ENCODE data around the gene PCSK4. TPM values are rescaled to one million over a fixed set of nuclear protein-coding genes. Genes with fewer than 3 reads are reported as not detected.
A peak's percentile ranks its signal among the peaks of the same experiment; 100 is the strongest.

Gene PCSK4
- polyA plus RNA-seq, 1 experiment: 1.3 TPM

DNA sequence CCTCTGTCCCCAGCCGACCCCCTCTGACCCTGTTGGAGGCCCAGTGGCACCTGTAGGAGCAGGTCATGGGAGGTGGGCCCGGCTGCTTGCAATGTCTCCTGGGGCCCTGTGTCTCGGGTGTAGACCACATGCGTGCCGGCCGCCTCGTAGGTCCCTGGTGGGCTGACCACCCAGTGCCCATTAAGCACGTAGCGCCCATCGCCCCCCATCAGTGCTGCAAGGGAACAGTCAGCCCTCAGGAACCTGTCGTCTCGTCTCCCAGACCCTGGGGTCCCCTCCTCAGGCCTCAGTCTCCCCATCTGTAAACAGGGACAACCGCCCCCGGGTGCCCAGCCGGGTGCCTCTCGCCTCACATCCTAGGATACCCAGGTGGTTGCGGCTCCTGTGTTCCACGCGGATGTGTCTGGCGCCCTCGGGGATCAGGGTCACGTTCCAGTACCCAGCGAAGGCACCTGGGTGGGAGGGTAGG lies 17.1 kb upstream of the PCSK4 start:
- TF ChIP-seq, protein P1, sequence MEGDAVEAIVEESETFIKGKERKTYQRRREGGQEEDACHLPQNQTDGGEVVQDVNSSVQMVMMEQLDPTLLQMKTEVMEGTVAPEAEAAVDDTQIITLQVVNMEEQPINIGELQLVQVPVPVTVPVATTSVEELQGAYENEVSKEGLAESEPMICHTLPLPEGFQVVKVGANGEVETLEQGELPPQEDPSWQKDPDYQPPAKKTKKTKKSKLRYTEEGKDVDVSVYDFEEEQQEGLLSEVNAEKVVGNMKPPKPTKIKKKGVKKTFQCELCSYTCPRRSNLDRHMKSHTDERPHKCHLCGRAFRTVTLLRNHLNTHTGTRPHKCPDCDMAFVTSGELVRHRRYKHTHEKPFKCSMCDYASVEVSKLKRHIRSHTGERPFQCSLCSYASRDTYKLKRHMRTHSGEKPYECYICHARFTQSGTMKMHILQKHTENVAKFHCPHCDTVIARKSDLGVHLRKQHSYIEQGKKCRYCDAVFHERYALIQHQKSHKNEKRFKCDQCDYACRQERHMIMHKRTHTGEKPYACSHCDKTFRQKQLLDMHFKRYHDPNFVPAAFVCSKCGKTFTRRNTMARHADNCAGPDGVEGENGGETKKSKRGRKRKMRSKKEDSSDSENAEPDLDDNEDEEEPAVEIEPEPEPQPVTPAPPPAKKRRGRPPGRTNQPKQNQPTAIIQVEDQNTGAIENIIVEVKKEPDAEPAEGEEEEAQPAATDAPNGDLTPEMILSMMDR (IDR thresholded peaks at IDR 0.05; ENCODE audit: insufficient read depth, low read depth, low read length): no peak
- H3K36me3 ChIP-seq (ENCODE audit: control insufficient read depth, insufficient read depth, low read length): peaks cover 2% of the 10 kb centered on the region; the same call in 1 of the 2 replicates
- 0 out of 2 replicates have a peak, but pooled peaks cover 8% of the 10 kb centered on the region for H3K27me3 ChIP-seq (ENCODE audit: control insufficient read depth, insufficient read depth, low read length)
- POLR2A ChIA-PET: no interaction called here
- no peak for DNase-seq (ENCODE audit: low read depth)
- H3K4me3 ChIP-seq (ENCODE audit: low read depth, low read length): peak overlapping the region; percentile 11; the same call in 1 of the 2 replicates
- CTCF ChIA-PET: no interaction called here

DNA sequence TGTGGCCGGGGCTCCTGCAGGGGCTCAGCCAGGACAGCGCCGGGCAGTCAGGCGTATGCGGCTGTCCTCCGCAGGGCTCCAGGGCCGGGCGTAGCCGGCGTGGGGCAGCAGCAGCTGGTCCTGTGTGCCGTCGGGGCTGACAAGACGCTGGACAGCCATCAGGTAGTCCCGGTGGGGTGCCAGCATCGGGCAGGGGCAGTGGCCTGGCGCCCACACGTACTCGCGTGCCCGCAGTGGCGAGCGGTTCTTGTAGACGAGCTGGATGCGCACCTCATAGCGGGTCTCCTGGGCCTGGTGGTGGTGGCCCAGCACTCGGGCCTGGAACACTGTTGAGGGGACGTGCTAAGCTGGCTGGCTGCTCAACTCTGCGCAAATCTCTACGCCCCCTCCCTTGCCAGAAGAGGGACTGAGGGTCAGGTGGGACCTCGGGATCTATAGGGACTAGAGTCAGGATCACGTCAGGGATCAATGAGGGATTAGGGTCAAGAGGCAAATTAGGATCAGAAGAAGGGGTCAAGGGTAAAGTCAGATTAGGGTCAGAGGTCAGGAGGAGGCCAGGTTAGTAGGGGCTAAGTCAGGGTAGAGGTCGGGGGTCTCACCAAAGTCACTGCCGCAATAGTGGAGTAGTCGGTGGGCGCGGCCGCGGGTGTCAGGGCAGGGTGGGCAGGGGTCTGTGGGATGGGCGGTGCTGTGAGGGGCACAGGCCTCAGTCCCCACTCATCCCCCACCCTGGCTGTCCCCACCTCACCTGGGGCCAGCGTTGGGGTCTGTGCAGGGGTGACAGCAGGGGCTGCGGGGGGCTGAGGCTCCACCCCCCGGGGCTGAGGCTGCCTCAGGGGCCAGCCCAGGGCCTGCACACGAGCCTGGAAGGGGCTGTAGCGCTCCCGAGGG lies 16.1 kb upstream of the PCSK4 start:
- Histone ChIP-seq H3K27me3 (ENCODE audit: control insufficient read depth, insufficient read depth, low read length) (0 out of 2 replicates have a peak, but pooled peaks cover 8% of the 10 kb centered on the region), H3K36me3 (ENCODE audit: control insufficient read depth, insufficient read depth, low read length) (peaks cover 2% of the 10 kb centered on the region; the same call in 1 of the 2 replicates), H3K4me3 (ENCODE audit: low read depth, low read length) (no peak overlapping the region)
- TF ChIP-seq, protein P1 (IDR thresholded peaks at IDR 0.05; ENCODE audit: insufficient read depth, low read depth, low read length): no peak
- no peak for DNase-seq (ENCODE audit: low read depth)
- ChIA-PET POLR2A (no interaction called here), CTCF (interaction anchor here (1.0 to 1.3 kb wide), 2 partner anchors 16 to 40 kb away, joined by 3 to 4 read pairs; partner anchors contain the start of gene REEP6)

DNA sequence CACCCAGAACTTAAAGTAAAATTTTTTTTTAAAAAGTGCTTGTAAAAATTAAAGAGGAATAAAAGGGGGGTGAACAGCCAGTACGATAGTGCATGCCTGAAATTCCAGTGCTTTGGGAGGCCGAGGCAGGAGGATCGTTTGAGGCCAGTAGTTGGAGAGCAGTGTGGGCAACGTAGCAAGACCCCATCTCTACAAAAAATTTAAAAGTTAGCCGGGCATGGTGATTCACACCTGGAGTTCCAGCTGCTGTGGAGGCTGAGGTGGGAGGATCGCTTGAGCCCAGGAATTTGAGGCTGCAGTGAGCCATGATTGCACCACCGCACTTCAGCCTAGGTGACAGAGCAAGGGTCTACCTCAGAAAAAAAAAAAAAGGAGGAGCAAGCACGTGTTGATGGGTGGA lies 14.9 kb upstream of the PCSK4 start:
- H3K36me3 ChIP-seq (ENCODE audit: control insufficient read depth, insufficient read depth, low read length): peaks cover 1% of the 10 kb centered on the region; the same call in 1 of the 2 replicates
- H3K27me3 ChIP-seq (ENCODE audit: control insufficient read depth, insufficient read depth, low read length): 0 out of 2 replicates have a peak, but pooled peaks cover 8% of the 10 kb centered on the region
- CTCF ChIA-PET: interaction anchor here (1.6 kb wide), 1 partner anchor 9 kb away, joined by 4 read pairs; no protein-coding TSS in a partner anchor
- no peak for DNase-seq (ENCODE audit: low read depth)
- no peak overlapping the region for H3K4me3 ChIP-seq (ENCODE audit: low read depth, low read length)
- TF ChIP-seq, protein P1 (IDR thresholded peaks at IDR 0.05; ENCODE audit: insufficient read depth, low read depth, low read length): no peak
- POLR2A ChIA-PET: no interaction called here

DNA sequence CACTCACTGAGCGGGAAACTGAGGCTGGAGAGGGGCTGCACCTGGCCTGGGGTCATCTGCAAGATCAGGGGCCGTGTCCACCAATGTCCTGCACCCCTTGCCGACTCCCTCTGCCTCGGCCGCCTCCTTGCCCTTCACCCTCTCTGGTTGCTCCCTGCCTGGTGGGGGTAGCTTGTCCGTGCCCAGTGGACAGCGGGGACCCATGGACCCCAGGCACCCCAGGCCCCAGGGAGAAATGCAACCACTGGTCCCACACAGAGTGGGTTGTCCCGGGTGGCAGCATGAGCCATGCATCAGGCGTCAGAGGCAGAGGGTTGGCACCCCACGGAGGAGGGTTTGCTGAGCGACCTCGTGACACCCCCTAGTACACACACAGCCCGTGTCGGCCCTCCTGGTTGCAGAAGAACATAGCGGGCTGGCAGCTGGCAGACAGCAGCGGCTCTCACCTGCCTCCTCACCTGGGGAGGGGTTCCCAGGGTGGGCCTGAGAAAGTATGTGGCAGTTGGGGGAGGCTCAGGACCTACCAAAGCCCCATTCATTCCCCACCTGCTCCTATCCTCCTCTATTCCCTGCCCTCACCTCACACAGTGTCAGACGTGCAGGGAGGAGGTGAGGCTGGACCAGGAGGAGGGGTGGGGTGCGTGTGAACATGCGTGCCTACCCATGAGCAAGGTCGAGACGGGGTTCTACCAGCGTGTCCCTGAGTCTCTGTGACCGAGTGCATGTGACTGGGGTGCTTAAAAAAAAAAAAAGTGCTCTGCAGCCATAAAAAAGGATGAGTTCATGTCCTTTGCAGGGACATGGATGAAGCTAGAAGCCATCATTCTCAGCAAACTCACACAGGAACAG lies 14.0 kb upstream of the PCSK4 start:
- no peak for DNase-seq (ENCODE audit: low read depth)
- TF ChIP-seq, protein P1 (IDR thresholded peaks at IDR 0.05; ENCODE audit: insufficient read depth, low read depth, low read length): no peak
- no peak overlapping the region for H3K4me3 ChIP-seq (ENCODE audit: low read depth, low read length)
- no peaks in the 10 kb centered on the region; the same call in 1 of the 2 replicates for H3K36me3 ChIP-seq (ENCODE audit: control insufficient read depth, insufficient read depth, low read length)
- ChIA-PET CTCF (interaction anchor here (1.2 to 1.6 kb wide), 2 partner anchors 9 to 10 kb away, joined by 3 to 4 read pairs; no protein-coding TSS in a partner anchor), POLR2A (no interaction called here)
- H3K27me3 ChIP-seq (ENCODE audit: control insufficient read depth, insufficient read depth, low read length): 0 out of 2 replicates have a peak, but pooled peaks cover 8% of the 10 kb centered on the region

Data from BJ (cell line).